ENCODE measurements around the gene DNAJC28.
A peak's percentile ranks its signal among the peaks of the same experiment; 100 is the strongest.
"Not testable (repeated sequence)": the region's sequence is repeated elsewhere in the genome, so short reads cannot be mapped to it uniquely, and the experiment has no call there.

Gene DNAJC28

GRCh38 chr21:33480481-33481103 is 10.9 kb downstream of the DNAJC28 start:
- no peak for DNase-seq

- peak; percentile 92 for DNase-seq
Observed at GRCh38 chr21:33479679-33480480, 11.6 kb downstream of the DNAJC28 start, which contains the start of gene TMEM50B. Gene TMEM50B, minus strand, starts transcription at chr21:33479974. Its CDS starts 11,089 bp downstream, at chr21:33468885.

- DNase-seq, result peak; percentile 39
Observed at GRCh38 chr21:33478935-33479678, 12.4 kb downstream of the DNAJC28 start.

- no peak for DNase-seq
Observed at GRCh38 chr21:33478182-33478581, 13.3 kb downstream of the DNAJC28 start.

- DNase-seq, result no peak
Observed at GRCh38 chr21:33477066-33477465, 14.4 kb downstream of the DNAJC28 start.

GRCh38 chr21:33473344-33473743 is 18.2 kb downstream of the DNAJC28 start:
- DNase-seq, result no peak

GRCh38 chr21:33470701-33471100 is 20.8 kb downstream of the DNAJC28 start:
- DNase-seq, result no peak

GRCh38 chr21:33469183-33469582 is 22.3 kb downstream of the DNAJC28 start:
- not testable (repeated sequence) for DNase-seq

- DNase-seq, result no peak
Observed at GRCh38 chr21:33461538-33462250, 29.8 kb downstream of the DNAJC28 start.

GRCh38 chr21:33458861-33459260 is 32.7 kb downstream of the DNAJC28 start:
- DNase-seq, result no peak

- DNase-seq, result no peak
Observed at GRCh38 chr21:33455686-33456446, 35.6 kb downstream of the DNAJC28 start.

GRCh38 chr21:33452362-33452761 is 39.2 kb downstream of the DNAJC28 start:
- DNase-seq, result no peak

GRCh38 chr21:33451634-33452071 is 39.9 kb downstream of the DNAJC28 start:
- no peak for DNase-seq

GRCh38 chr21:33449616-33450015 is 41.9 kb downstream of the DNAJC28 start:
- DNase-seq, result no peak

- not testable (repeated sequence) for DNase-seq
Observed at GRCh38 chr21:33446620-33447019, 44.9 kb downstream of the DNAJC28 start.

GRCh38 chr21:33444499-33444898 is 47.0 kb downstream of the DNAJC28 start:
- no peak for DNase-seq

GRCh38 chr21:33443194-33443593 is 48.3 kb downstream of the DNAJC28 start:
- no peak for DNase-seq

GRCh38 chr21:33441489-33442477 is 49.7 kb downstream of the DNAJC28 start:
- DNase-seq, result peak; percentile 66

Data from NCI-H1092 treated with DMSO at 0.1 percent for 48 hours (cell line).